ENCODE results near the gene CHKB. TPM values are rescaled to one million over a fixed set of nuclear protein-coding genes. Genes with fewer than 3 reads are reported as not detected.
A peak's percentile ranks its signal among the peaks of the same experiment; 100 is the strongest.

Gene CHKB
- total and polyA plus RNA-seq, 2 of the 4 experiments (the other 2 are of a cell fraction) = 8.1 to 36.9 TPM

GRCh38 chr22:50576070-50576469, 6.6 kb downstream of the CHKB start:
- Histone ChIP-seq H3K27me3 (ENCODE audit: control insufficient read depth, insufficient read depth, low read length) (no peaks in the 10 kb centered on the region), H3K4me3 (ENCODE audit: insufficient read depth, low read depth, low read length) (no peak overlapping the region), H3K9me1 (ENCODE audit: insufficient read depth, low read length) (peaks cover 19% of the 10 kb centered on the region), H3K27ac (ENCODE audit: insufficient read depth, low read length) (no peak overlapping the region), H2BK15ac (ENCODE audit: low read depth, low read length) (no peak overlapping the region), H4K20me1 (ENCODE audit: insufficient read depth, low read length) (no peaks in the 10 kb centered on the region), H2BK20ac (ENCODE audit: low read depth, low read length) (no peak overlapping the region), H2AK9ac (replicated peaks; ENCODE audit: low read depth, low read length, poor library complexity) (no peak overlapping the region), H3K9me3 (ENCODE audit: control insufficient read depth, insufficient read depth, low read length) (no peaks in the 10 kb centered on the region), H3K4ac (ENCODE audit: low read depth, low read length) (no peak overlapping the region), H3K14ac (replicated peaks; ENCODE audit: low read depth, low read length) (no peak overlapping the region), H3K9ac (ENCODE audit: low read depth, low read length) (no peak overlapping the region), H3K4me2 (ENCODE audit: low read depth, low read length) (no peak overlapping the region), H3K4me1 (ENCODE audit: control insufficient read depth, insufficient read depth, low read length) (peaks cover 12% of the 10 kb centered on the region), H2AK5ac (ENCODE audit: low read depth, low read length) (no peak overlapping the region), H3K23ac (ENCODE audit: low read depth, low read length) (no peak overlapping the region), H3K56ac (ENCODE audit: extremely low read depth, insufficient read depth, low read length) (no peak overlapping the region), H3K79me1 (ENCODE audit: low read depth in 1 of 2, low read length in 2 of 2) (peaks cover 1 to 17% of the 10 kb centered on the region in 2 experiments; a peak in 3 of 4 replicates), H4K8ac (ENCODE audit: low read depth in 2 of 2, low read length in 2 of 2) (no peak overlapping the region), H2BK120ac (ENCODE audit: low read depth, low read length) (no peak overlapping the region), H2BK5ac (ENCODE audit: low read depth, low read length, poor library complexity, severe bottlenecking) (no peak overlapping the region), H3K18ac (ENCODE audit: low read depth, low read length) (no peak overlapping the region), H3K36me3 (ENCODE audit: control insufficient read depth, insufficient read depth, low read length) (peaks cover 2% of the 10 kb centered on the region; the same call in 1 of the 2 replicates), H4K5ac (ENCODE audit: low read depth, low read length) (no peak overlapping the region), H4K91ac (ENCODE audit: insufficient read depth, low read depth, low read length) (no peak overlapping the region), H2AFZ (replicated peaks; ENCODE audit: low read length, poor library complexity) (no peak overlapping the region)
- in situ Hi-C loops (cut with MboI; ENCODE audit: low sequenced_read_pairs) = loop anchor here (5.0 kb wide), 1 partner anchor 49 kb away; the partner anchor contains the start of gene SCO2
- WGBS, 2 experiments (ENCODE audit: extremely low coverage in 2 of 2, insufficient read length in 1 of 2) = 43% methylated on average over 1 of the region's 5 CpGs; no CpG with 5 or more reads in 1 of the 2 experiments
- ChIA-PET CTCF (no interaction called here), POLR2A (ENCODE audit: unreplicated experiment) (no interaction called here)
- intact Hi-C loops (cut with micrococcal nuclease) = loop anchor here (5.0 kb wide), 1 partner anchor 46 kb away; no protein-coding TSS in a partner anchor
- 0 out of 2 replicates have a peak, but pooled peaks have one; percentile 38 for ATAC-seq (ENCODE audit: low read depth)
- dilution Hi-C loops (cut with HindIII; ENCODE audit: low sequenced_read_pairs, unreplicated experiment) = no loop called here
- no TSS peak for BruUV-seq (replicated peaks)
- TF ChIP-seq, protein P1, sequence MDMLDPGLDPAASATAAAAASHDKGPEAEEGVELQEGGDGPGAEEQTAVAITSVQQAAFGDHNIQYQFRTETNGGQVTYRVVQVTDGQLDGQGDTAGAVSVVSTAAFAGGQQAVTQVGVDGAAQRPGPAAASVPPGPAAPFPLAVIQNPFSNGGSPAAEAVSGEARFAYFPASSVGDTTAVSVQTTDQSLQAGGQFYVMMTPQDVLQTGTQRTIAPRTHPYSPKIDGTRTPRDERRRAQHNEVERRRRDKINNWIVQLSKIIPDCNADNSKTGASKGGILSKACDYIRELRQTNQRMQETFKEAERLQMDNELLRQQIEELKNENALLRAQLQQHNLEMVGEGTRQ (IDR thresholded peaks at IDR 0.05; ENCODE audit: low read depth, low read length) = no peak
- TF ChIP-seq SMC3 (IDR thresholded peaks at IDR 0.05; ENCODE audit: low read depth, low read length) (peak; percentile 30; the same call in 1 of the 2 replicates), RAD21 (IDR thresholded peaks at IDR 0.05; ENCODE audit: low read length) (peak; percentile 61)
- TF ChIP-seq, protein P2, sequence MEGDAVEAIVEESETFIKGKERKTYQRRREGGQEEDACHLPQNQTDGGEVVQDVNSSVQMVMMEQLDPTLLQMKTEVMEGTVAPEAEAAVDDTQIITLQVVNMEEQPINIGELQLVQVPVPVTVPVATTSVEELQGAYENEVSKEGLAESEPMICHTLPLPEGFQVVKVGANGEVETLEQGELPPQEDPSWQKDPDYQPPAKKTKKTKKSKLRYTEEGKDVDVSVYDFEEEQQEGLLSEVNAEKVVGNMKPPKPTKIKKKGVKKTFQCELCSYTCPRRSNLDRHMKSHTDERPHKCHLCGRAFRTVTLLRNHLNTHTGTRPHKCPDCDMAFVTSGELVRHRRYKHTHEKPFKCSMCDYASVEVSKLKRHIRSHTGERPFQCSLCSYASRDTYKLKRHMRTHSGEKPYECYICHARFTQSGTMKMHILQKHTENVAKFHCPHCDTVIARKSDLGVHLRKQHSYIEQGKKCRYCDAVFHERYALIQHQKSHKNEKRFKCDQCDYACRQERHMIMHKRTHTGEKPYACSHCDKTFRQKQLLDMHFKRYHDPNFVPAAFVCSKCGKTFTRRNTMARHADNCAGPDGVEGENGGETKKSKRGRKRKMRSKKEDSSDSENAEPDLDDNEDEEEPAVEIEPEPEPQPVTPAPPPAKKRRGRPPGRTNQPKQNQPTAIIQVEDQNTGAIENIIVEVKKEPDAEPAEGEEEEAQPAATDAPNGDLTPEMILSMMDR (conservative IDR thresholded peaks at IDR 0.05; ENCODE audit: low read depth, low read length) = peak; percentile 60
- peak; percentile 44 for DNase-seq
